Stimulated activated CD4-positive, alpha-beta T cell treated with anti-CD3 and anti-CD28 coated beads, Interleukin-1b, Interleukin-23, amount 100 ng/mL, for 24 hours (primary cell): ENCODE data around the gene AK4.

Experiments used
- DNase-seq, 4 experiments: peaks; one replicate each; pipeline ENCODE4 v3.0.0-alpha.2; 2020; ENCODE audit warnings: low read depth in 4 of 4, low spot score in 1 of 4

The AK4 gene

GRCh38 chr1:65243491-65243890, 95.5 kb downstream of the AK4 start:
- no peak for DNase-seq

GRCh38 chr1:65245295-65245694, 97.3 kb downstream of the AK4 start:
- DNase-seq: no peak

- DNase-seq: no peak
Measured at GRCh38 chr1:65247419-65248359, 99.7 kb downstream of the AK4 start.

- DNase-seq: no peak
Measured at GRCh38 chr1:65250826-65251225, 102.8 kb downstream of the AK4 start.

GRCh38 chr1:65253800-65254319, 105.9 kb downstream of the AK4 start:
- DNase-seq: no peak

- DNase-seq: peak; percentile 64 to 82 (median 74)
Measured at GRCh38 chr1:65254320-65255034, 106.5 kb downstream of the AK4 start.

- DNase-seq: no peak
Measured at GRCh38 chr1:65255035-65255655, 107.1 kb downstream of the AK4 start.

- no peak for DNase-seq
Measured at GRCh38 chr1:65255656-65256050, 107.7 kb downstream of the AK4 start.

- DNase-seq: no peak
Measured at GRCh38 chr1:65256860-65257708, 109.1 kb downstream of the AK4 start.

- no peak for DNase-seq
Measured at GRCh38 chr1:65258106-65258505, 110.1 kb downstream of the AK4 start.

GRCh38 chr1:65259816-65260215, 111.8 kb downstream of the AK4 start:
- no peak for DNase-seq

GRCh38 chr1:65260851-65261473, 113.0 kb downstream of the AK4 start:
- DNase-seq: no peak

GRCh38 chr1:65263286-65263685, 115.3 kb downstream of the AK4 start:
- DNase-seq: no peak

- no peak for DNase-seq
Measured at GRCh38 chr1:65264197-65264929, 116.4 kb downstream of the AK4 start.

- no peak for DNase-seq
Measured at GRCh38 chr1:65265296-65265650, 117.3 kb downstream of the AK4 start.

- DNase-seq: peak in 1 of 4 experiments; percentile 15
Measured at GRCh38 chr1:65265651-65266351, 117.8 kb downstream of the AK4 start.

- no peak for DNase-seq
Measured at GRCh38 chr1:65266476-65266875, 118.5 kb downstream of the AK4 start.

- DNase-seq: no peak
Measured at GRCh38 chr1:65267271-65267670, 119.3 kb downstream of the AK4 start.

- no peak for DNase-seq
Measured at GRCh38 chr1:65267683-65268082, 119.7 kb downstream of the AK4 start.
